Glutamatergic neuron (in vitro differentiated cells): Measurements from ENCODE around the gene GPR26. TPM values are rescaled to one million over a fixed set of nuclear protein-coding genes. Genes with fewer than 3 reads are reported as not detected.

Experiments
- DNase-seq: peaks from one replicate; pipeline ENCODE4 v3.0.0; 2022
- H3K27ac Mint-ChIP-seq: one replicate; pipeline ENCODE4 v1.8.0; 2020; ENCODE audit warnings: mild to moderate bottlenecking, mixed read lengths, inconsistent platforms; ENCODE audit not compliant: unreplicated experiment
- H3K27me3 Mint-ChIP-seq: one replicate; pipeline ENCODE4 v1.8.0; 2020; ENCODE audit warnings: mild to moderate bottlenecking, moderate library complexity, mixed read lengths, inconsistent platforms; ENCODE audit not compliant: unreplicated experiment
- H3K36me3 Mint-ChIP-seq: one replicate; pipeline ENCODE4 v1.8.0; 2020; ENCODE audit warnings: mild to moderate bottlenecking, mixed read lengths, inconsistent platforms; ENCODE audit not compliant: unreplicated experiment
- H3K4me1 Mint-ChIP-seq: one replicate; pipeline ENCODE4 v1.8.0; 2020; ENCODE audit warnings: mild to moderate bottlenecking, low read depth, mixed read lengths, inconsistent platforms; ENCODE audit not compliant: unreplicated experiment
- H3K4me3 Mint-ChIP-seq: one replicate; pipeline ENCODE4 v1.8.0; 2020; ENCODE audit warnings: mild to moderate bottlenecking, mixed read lengths, inconsistent platforms; ENCODE audit not compliant: unreplicated experiment
- H3K9me3 Mint-ChIP-seq: one replicate; pipeline ENCODE4 v1.8.0; 2020; ENCODE audit warnings: mild to moderate bottlenecking, moderate library complexity, mixed read lengths, inconsistent platforms; ENCODE audit not compliant: unreplicated experiment
- total RNA-seq: library from RNA; stranded (reverse); fragmentation: NEBNext Ultra II Directional; extraction: Animal tissue kit (Norgen Biotek cat#: 25700); gene quantifications from one replicate; pipeline ENCODE4 v1.2.1, GENCODE V29; 2021; ENCODE audit not compliant: unreplicated experiment
- TF ChIP-seq, protein P1 (sequence below): fragments of 200-600 bp; sonication (generic); IDR thresholded peaks from one replicate; pipeline ENCODE4 v1.5.0; 2021; ENCODE audit not compliant: partially characterized antibody, unreplicated experiment

GPR26 gene
- total RNA-seq, 1 donor from 2014 or later, result 0.10 TPM

DNA sequence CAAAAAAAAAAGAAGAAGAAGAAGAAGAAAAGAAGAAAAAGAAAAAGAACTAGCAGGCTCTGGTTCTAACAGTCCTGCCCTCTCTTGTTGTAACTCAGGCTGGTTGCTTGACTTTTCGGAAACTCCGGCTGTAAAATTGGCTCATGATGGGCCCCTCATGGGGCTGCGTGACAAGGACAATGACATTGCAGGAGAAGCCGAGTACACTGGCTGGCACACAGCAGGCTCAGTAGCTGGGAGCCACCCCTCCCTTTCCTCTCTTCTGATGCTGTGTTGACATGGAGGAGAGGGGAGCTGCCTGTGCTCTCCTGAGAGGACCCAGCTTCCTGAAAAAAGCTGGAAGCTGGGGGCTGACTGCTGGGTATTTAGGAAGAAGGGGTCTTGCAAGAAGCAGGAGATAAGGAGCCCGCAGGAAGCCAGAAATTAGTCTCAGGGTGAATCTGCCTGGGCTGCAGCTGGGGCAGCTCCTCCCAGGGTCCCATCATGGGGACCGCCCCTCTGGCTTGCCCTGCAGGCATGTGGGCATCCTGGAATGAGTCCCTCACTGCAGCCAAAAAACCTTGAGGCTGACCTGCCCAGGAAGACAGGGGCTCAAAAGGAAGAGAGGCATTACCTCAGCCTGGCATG is 14.6 kb upstream of the GPR26 start:
- no peaks in the 10 kb centered on the region for H3K9me3 Mint-ChIP-seq
- no peak overlapping the region for H3K27ac Mint-ChIP-seq
- H3K4me3 Mint-ChIP-seq, result no peak overlapping the region
- H3K36me3 Mint-ChIP-seq, result no peaks in the 10 kb centered on the region
- H3K27me3 Mint-ChIP-seq, result peaks cover 1% of the 10 kb centered on the region
- H3K4me1 Mint-ChIP-seq, result peaks cover 5% of the 10 kb centered on the region
- TF ChIP-seq, protein P1, sequence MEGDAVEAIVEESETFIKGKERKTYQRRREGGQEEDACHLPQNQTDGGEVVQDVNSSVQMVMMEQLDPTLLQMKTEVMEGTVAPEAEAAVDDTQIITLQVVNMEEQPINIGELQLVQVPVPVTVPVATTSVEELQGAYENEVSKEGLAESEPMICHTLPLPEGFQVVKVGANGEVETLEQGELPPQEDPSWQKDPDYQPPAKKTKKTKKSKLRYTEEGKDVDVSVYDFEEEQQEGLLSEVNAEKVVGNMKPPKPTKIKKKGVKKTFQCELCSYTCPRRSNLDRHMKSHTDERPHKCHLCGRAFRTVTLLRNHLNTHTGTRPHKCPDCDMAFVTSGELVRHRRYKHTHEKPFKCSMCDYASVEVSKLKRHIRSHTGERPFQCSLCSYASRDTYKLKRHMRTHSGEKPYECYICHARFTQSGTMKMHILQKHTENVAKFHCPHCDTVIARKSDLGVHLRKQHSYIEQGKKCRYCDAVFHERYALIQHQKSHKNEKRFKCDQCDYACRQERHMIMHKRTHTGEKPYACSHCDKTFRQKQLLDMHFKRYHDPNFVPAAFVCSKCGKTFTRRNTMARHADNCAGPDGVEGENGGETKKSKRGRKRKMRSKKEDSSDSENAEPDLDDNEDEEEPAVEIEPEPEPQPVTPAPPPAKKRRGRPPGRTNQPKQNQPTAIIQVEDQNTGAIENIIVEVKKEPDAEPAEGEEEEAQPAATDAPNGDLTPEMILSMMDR, result no peak
- DNase-seq, result peak; percentile 6

DNA sequence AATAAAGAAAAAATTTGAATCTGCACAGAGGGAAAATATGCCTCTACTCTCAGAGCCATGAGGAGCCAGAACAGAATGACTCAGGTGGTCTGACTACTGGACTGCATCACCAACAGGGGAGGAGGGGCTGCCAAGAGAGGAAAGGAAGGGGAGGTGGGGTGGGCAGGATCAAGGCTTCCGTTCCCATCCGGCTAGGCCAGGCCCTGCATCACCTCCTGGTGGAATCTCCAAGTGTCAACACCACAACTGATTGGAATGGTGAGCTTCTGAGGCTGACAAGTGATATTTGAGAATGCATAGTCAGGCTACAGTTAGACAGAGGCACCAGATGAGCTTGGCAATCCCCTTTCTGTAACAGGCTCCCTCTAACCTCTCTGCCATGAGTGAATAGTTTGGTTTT is 10.4 kb upstream of the GPR26 start:
- no peak overlapping the region for H3K4me3 Mint-ChIP-seq
- H3K9me3 Mint-ChIP-seq, result peaks cover 2% of the 10 kb centered on the region
- no peaks in the 10 kb centered on the region for H3K36me3 Mint-ChIP-seq
- H3K27me3 Mint-ChIP-seq, result peaks cover 3% of the 10 kb centered on the region
- TF ChIP-seq, protein P1, result no peak
- H3K4me1 Mint-ChIP-seq, result no peaks in the 10 kb centered on the region
- no peak for DNase-seq
- H3K27ac Mint-ChIP-seq, result no peak overlapping the region

DNA sequence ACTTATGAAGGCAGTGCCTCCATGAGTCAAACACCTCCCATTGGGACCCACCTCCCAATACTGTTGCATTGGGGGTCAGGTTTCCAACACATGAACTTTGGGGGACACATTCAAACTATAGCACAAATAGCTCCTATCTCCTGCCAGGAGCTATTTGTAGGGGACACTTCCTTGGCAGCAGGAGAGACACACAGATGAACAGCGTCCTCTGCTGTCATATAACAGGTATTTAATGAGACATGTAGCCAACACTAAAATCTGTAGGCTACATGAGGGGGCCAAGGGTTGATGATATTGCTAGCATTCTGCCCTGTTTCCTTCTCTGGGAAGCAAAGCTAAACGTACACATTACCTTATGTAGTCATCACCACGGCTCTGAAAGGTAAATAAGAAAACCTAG is 2.6 kb upstream of the GPR26 start:
- H3K4me3 Mint-ChIP-seq, result no peak overlapping the region
- H3K36me3 Mint-ChIP-seq, result no peaks in the 10 kb centered on the region
- H3K4me1 Mint-ChIP-seq, result peaks cover 18% of the 10 kb centered on the region
- peaks cover 16% of the 10 kb centered on the region for H3K27me3 Mint-ChIP-seq
- TF ChIP-seq, protein P1, result no peak
- no peak for DNase-seq
- peaks cover 1% of the 10 kb centered on the region for H3K9me3 Mint-ChIP-seq
- no peak overlapping the region for H3K27ac Mint-ChIP-seq

DNA sequence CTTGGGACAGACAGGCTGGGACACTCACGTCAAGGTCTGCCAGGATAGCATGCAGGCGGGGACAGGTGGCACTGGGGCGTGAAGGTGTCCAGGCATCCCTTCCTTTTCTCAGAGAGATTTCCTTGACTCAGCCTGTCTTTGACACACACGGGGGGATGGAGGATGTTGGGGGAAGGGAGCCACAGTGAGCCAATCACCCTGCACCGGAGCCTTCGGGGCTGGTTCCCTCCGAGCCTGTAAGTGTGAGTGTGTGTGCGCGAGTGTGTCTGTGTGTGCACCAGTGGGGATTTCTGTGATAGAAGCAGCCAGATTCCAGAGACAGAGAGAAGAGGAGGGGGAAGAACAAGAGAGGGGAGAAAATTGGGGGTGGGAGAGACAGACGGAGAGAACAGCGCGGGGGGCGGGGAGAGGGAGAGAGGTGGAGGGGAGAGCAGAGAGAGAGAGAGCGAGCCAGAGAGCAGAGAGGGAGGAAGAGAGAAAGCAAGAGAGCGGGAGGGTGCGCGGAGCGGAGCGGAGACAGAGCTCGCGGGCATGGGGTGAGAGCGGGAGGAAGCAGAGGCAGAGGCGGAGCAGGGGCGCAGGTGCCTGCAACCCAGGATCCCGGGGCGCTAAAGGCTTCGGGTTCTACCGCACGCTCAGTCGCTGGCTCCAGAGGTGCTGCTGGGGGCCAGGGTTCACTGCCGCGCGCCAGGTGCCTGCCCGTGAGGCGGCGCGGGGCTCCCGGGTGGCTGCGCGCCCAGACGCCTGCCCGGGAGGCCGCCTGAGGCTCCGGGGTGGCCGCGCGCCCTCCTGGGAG is 466 bp upstream of the GPR26 start:
- DNase-seq, result peak; percentile 51
- H3K4me3 Mint-ChIP-seq, result peak overlapping the region; percentile 89

More for the DNA sequence above, 466 bp upstream of the GPR26 start:
- H3K27ac Mint-ChIP-seq, result no peak overlapping the region
- TF ChIP-seq, protein P1, result no peak
- peaks cover 20% of the 10 kb centered on the region for H3K4me1 Mint-ChIP-seq
- no peaks in the 10 kb centered on the region for H3K36me3 Mint-ChIP-seq
- peaks cover 1% of the 10 kb centered on the region for H3K9me3 Mint-ChIP-seq
- H3K27me3 Mint-ChIP-seq, result peaks cover 20% of the 10 kb centered on the region
